ENCODE data around the gene CHST5. TPM values are rescaled to one million over a fixed set of nuclear protein-coding genes. Genes with fewer than 3 reads are reported as not detected.
"Not testable (repeated sequence)": the region's sequence is repeated elsewhere in the genome, so short reads cannot be mapped to it uniquely, and the experiment has no call there.

The CHST5 gene
- total and polyA plus RNA-seq, 2 of the 8 experiments (the other 6 are each of a cell fraction or from before 2014, with no cell fraction given), result 0.13 to 0.23 TPM

DNA sequence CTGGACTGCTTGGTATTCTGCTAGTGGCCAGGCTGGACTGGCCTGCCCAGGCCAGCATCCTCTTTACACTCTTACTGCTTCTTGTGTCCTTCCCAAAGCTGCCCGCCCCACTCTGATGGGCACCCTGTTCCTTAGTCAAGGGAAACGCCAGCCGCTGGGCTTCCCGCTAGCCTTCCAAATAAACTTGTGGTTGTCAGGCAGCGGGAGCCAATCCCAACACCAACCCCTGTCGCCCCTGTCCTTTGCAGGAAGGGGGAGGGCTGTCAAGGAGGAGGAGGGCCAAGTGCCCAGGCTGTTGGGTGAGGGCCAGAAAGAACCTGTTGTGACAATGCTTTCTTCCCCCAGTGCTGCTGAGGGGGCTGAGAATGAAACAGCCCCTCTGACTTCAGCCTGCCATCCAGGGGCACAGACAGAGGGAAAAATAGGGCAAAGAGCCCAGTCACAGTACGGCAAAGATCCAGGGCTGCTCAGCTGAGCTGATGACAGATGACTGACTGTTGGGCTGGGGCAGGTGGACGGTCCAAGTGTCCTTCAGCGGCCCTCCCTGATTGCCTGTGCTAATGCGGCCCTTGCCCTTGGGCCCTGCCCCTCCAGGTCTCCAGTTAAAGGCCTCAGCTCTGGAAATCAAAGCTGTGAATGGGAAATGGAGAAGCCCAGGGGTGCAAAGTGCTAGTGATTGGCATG lies 3.1 kb upstream of the CHST5 start:
- H3K9ac ChIP-seq (replicated peaks in 1 of 4; ENCODE audit: extremely low read depth in 1 of 4, low read depth in 3 of 4, low read length in 3 of 4); H2BK15ac ChIP-seq (ENCODE audit: low read length); POLR2A ChIA-PET (ENCODE audit: partially characterized antibody); H2BK120ac ChIP-seq (replicated peaks; ENCODE audit: low read depth, low read length); H3K4me3 ChIP-seq (ENCODE audit: extremely low read depth in 1 of 4, insufficient read depth in 2 of 4, low read depth in 3 of 4, low read length in 4 of 4); H4K20me1 ChIP-seq (replicated peaks in 1 of 2; ENCODE audit: control insufficient read depth in 1 of 2, insufficient read depth in 2 of 2, low read length in 2 of 2); H3K23me2 ChIP-seq (ENCODE audit: low read depth, low read length); H4K91ac ChIP-seq (replicated peaks; ENCODE audit: insufficient read length, low read length); H3K27me3 ChIP-seq (replicated peaks in 1 of 4; ENCODE audit: control insufficient read depth in 3 of 4, extremely low read depth in 1 of 4, insufficient read depth in 3 of 4, low read length in 3 of 4); H3K4me2 ChIP-seq (ENCODE audit: insufficient read depth in 1 of 2, low read depth in 2 of 2, low read length in 2 of 2); H2BK12ac ChIP-seq (ENCODE audit: low read depth, low read length); H3K14ac ChIP-seq (ENCODE audit: insufficient read length); H4K8ac ChIP-seq (ENCODE audit: extremely low read depth, insufficient read depth, low read length); H4K5ac ChIP-seq (ENCODE audit: insufficient read length, low read depth, low read length); H3K9me3 ChIP-seq (ENCODE audit: insufficient read depth in 2 of 2, low read depth in 1 of 2, low read length in 1 of 2); H3K18ac ChIP-seq (ENCODE audit: extremely low read depth, low read length); H3K23ac ChIP-seq (ENCODE audit: insufficient read length); H2BK5ac ChIP-seq (ENCODE audit: low read depth, low read length); FAIRE-seq; H3K27ac ChIP-seq (ENCODE audit: low read depth, low read length); DNase-seq (ENCODE audit: low read depth in 1 of 2, low spot score in 2 of 2); H2AK5ac ChIP-seq (ENCODE audit: low read depth, low read length); H2BK20ac ChIP-seq (ENCODE audit: low read length); H3K4me1 ChIP-seq (replicated peaks in 1 of 4; ENCODE audit: control insufficient read depth in 3 of 4, insufficient read depth in 4 of 4, low read length in 3 of 4); H3K36me3 ChIP-seq (ENCODE audit: control insufficient read depth in 2 of 4, insufficient read depth in 4 of 4, low read length in 3 of 4); H3K56ac ChIP-seq (replicated peaks; ENCODE audit: insufficient read length, low read depth, low read length); H3K79me2 ChIP-seq (ENCODE audit: control insufficient read depth in 1 of 2, insufficient read depth in 2 of 2, low read length in 2 of 2); H3K79me1 ChIP-seq (ENCODE audit: low read depth, low read length); H3K4ac ChIP-seq (replicated peaks; ENCODE audit: insufficient read length, low read depth, low read length); H2AFZ ChIP-seq (ENCODE audit: low read length): not testable (repeated sequence)
- 92% methylated on average over 7 of the region's 10 CpGs; no CpG with 5 or more reads in 1 of the 2 experiments for WGBS, 2 experiments (ENCODE audit: extremely low coverage in 1 of 2, insufficient coverage in 1 of 2, insufficient read length in 1 of 2, insufficient replicate concordance in 2 of 2, low coverage in 1 of 2, low lambda C conversion rate in 2 of 2, missing lambda C conversion rate in 1 of 2)
- CTCF ChIA-PET (ENCODE audit: partially characterized antibody), result interaction anchor here (1.1 to 9.3 kb wide), 3 partner anchors 11 to 21 kb away, joined by 3 to 203 read pairs (median 21); no protein-coding TSS in a partner anchor

All from H1 (cell line).